Fibroblast of skin of scalp (primary cell): Measurements from ENCODE around the gene PHF19.

Experiments used
- DNase-seq: peaks from one replicate; pipeline ENCODE4 v3.0.0-alpha.2; 2013

The PHF19 gene

DNA sequence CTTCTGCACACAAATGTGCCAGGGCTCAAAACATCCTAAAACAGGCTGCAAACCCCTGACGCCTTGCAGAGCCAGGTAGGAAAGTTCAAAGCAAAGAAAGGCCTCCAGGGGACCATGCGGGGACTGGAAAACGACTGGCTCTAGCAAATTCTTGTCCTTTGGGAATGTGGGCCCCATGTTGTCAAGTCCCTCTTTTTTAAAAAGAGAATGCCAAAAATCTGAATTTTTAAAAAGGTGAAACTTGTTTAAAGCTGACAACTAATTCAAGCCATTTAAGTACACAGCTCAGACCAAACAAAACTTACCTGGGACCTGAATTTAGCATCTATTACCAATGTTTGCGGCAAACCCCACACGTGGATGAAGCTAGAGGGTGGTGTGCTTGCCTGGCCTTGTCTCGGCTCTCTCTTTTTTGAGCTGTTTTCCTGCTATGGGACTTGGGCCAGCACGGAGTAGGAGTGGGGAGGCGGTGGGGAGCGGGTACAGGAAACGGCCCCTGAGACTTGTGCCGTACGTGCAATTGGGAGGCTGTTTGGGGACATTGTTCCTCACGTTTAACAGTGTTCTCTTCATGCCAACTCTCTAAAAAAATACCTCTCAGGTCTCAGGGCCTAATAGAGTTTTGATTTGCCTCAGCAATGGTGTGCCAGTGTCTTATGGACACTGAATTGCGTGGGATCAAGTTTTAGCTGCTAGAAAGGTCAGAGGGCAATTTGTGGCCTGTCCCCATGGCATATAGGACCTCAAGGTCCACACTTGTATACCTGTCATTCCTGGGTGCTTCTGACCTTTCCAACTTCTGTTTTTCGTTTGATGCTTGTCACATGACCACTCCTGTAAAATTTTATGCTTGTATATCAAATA, 15.1 kb upstream of the PHF19 start:
- no peak for DNase-seq

DNA sequence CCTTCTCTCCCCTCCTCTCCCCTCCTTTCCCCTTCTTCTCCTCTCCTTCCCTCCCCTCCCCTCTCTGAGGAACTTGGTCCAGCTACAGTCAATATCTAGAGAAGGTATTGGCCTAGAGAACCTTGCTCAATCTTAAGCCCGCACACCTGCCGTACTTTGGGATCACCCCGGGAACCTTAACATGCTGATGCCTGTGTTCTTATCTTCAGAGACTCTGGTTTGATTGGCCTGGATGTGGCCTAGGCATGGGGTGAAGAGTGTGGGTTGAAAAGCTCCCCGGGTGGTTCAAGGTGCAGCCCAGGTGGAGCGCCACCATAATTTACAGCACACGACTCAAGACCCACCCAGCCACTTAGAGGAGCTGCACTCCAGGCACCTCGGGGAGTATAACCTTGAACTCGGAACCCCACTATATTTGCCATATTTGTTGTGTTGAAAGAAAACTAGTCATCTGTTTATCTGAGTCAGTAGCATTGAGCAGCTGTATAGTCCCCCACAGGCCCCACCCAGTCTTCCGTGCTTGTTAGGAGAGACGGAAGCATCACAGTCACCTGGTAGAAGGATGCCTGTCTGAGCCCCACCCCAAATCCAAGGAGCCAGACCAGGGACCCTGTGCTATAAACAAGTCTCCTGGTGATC, 14.4 kb upstream of the PHF19 start:
- no peak for DNase-seq

DNA sequence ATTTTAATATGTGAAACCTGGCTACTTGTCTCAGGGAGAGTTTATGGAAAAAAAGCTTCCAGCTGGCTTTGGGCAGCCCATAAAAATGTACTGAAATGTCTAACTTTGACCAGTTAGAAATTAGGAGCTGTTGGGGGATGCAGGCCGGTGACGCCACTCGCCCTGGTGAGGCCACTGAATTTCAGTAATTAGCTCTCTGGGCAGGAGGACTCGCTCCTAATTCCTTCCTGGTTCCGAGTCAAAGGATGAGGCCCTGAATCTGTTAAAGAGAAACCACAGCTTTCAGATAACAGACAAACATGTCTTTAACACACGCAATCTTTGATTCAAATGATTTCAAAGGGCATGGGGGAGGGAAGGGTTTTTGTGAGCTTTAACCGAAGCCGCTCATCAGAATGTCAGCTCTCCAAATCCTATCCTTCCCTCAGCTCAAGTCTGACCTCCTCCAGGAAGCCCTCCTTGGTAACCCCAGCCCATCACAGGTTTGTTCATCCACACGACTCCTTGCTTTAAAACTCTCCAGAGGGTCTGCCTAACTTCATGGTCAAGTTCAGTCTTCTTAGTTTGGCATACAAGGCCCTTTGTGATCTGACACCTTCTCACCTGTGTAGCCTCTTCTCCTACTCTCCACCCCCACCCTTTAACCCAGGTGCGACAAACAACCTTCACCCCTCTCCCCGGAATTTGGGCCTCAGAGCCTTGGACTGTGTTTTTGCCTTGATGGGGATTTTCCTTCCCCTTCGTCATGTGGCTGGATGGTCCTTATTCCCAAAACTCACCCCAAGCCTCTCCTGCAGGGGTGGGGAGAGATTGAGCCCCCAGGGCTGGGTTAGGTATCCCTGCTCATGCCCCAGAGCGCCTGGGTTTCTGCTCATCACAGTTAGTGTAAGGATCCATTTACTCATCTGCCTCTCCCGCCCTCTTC, 13.6 kb upstream of the PHF19 start:
- DNase-seq: no peak

DNA sequence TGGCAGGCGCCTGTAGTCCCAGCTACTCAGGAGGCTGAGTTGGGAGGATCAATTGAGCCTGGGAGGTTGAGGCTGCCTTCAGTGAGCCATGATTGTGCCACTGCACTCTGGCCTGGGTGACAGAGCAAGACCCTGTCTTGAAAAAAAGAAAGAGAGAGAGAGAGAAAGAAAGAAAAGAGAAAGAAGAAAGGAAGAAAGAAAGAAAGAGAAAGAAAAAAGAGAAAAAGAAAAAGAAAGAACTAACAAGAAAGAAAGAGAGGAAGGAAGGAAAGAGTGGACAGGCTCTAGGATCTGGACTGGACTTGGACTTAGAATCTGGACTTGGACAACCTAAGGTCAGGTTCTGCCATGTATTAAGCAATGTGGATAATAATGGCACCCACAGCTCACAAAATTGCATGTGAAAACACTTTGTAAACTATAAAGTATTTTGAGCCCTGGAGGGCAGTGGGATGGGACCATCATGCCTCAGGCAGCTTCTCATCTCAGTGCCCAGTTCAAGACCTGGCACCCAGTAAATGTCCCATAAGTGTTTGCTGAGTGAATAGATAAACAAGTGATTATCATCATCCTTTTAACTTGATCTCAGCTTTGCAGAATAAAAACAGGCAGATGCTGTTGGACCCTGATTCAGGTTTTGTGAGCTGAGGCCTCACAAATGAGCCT, 12.8 kb upstream of the PHF19 start:
- DNase-seq: no peak

DNA sequence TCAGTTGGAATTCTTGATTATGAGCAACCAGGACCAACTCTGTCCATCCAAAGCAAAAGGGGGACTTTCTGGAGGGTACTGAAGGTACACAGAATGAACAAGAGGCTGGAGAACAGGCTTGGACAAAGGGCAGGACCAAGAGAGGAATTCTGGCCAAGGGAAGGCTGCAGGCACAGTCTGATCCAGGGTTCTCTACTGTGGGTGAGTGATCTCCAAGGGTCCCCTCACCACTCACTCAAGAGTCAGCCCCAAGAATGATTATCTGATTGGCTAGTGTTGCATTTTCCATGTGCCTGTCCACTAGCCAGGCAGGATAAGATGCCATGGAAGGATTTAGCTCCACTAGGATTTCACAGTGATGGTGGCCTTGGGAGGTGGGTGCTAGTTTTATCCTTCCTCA, 11.6 kb upstream of the PHF19 start:
- no peak for DNase-seq

DNA sequence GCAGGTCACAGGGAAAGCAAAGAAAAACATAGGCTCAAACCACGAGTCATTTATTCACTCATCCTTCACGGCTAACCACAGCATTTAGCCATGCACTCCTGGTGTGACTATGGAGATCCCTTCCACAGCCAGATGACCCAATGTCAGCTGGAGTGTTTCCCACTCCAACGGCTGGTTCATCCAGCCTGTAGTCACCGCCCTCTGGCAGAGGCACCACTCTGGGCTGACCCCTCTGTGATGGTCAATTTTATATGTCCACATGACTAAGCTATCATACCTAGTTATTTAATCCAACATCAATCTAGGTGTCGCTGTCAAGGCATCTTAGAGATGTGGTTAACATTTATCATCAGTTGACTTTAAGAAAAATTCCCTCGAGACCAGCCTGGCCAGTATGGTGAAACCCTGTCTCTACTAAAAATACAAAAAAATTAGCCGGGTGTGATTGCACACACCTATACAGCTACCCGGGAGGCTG, 9.5 kb upstream of the PHF19 start:
- DNase-seq: peak; percentile 31

DNA sequence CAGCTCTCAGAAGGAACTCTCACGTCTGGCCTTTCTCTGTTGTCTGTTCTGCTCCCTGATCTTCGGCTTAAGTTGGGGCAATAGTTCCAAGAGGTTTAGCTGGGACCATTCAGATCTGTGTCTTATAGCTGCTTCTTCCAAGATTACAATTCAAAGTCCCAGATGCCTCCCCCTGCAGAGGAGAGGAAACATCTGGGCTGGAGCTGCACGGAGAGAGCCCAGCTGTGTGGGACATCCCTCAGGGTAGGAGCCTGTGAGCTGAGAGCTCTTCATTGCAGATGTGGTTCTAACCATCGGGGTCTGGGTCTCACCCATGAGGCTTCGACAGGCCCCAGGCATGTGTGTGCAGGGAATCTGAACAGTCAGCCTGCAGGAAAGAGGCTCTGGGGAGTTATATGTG, 9.0 kb upstream of the PHF19 start:
- DNase-seq: no peak

DNA sequence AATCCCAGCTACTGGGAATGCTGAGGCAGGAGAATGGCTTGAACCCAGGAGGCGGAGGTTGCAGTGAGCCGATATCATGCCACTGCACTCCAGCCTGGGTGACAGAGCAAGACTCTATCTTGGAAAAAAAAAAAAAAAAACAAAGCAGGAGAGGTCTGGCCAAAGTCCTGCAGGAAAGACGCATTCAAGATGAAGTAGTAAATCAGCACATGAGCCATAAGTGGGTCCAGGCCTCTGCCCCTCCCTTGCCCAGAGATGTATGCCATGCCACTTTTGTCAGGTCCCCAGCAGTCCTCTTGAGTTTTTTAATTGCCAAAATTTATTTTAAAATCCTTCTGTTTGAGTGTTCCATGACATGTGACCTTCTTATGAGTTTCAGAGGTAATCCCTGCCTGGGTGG, 8.5 kb upstream of the PHF19 start:
- no peak for DNase-seq

DNA sequence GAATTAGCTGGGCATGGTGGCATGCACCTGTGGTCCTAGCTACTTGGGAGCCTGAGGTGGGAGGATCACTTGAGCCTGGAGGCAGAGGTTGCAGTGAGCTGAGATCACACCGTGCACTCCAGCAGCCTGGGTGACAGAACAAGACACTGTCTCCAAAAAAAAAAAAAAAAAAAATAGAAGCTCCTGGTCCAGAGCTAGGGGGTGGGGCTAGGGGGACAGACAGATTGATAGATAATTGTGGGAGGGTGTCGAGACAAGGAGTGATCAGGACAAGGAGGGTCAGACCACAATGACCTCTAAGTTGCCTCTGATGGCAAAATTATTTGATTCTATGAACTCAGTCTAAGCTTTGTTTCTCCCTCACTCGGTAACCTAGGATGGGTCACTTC, 6.6 kb upstream of the PHF19 start:
- no peak for DNase-seq

DNA sequence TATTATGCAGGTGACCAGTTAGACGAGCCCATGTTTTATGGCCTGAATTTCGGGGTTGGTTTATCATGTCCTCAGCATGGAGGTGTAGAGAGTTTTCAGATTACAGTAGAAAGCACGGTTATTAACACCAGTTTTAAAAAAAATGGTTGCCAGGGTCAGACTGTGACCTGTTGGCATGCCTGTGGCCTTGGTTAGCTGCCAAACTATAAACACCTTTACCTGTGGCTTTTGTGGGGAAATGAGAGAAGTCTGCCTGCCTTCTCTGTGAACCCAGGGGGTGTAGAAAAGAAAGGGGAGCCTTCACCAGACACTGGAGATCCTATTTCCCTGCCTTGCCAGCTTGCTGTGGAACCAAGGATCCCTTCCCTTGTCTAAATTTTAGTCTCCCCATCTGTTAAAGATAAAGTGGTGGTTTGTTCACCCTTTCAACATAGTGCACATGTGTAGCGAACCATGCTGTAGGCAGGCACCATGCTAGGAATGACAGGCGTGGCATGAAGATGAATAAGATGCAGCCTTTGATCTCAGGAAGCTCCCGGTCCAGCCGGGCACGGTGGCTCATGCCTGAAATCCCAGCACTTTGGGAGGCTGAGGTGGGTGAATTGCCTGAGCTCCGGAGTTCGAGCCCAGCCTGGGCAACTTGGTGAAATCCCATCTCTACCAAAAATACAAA, 6.1 kb upstream of the PHF19 start:
- no peak for DNase-seq

DNA sequence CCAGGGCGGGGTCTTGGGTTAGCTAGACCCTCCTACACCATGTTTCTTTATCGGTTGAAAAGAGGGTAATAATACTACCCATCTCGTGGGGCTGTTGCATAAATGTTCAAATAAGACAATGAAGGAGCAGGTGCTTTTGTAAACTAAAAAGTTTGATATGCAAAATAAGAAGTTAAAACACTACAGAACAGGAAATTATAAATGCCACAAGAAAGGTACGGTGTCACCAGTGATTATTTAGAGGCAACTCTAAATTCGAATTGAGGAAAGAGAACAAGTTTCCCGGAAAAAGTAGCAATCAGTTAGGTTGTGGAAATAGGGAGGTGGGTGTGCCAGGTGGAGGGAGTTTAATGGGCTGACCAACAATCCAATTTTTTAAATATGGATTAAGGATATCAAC, 2.5 kb upstream of the PHF19 start:
- DNase-seq: no peak

DNA sequence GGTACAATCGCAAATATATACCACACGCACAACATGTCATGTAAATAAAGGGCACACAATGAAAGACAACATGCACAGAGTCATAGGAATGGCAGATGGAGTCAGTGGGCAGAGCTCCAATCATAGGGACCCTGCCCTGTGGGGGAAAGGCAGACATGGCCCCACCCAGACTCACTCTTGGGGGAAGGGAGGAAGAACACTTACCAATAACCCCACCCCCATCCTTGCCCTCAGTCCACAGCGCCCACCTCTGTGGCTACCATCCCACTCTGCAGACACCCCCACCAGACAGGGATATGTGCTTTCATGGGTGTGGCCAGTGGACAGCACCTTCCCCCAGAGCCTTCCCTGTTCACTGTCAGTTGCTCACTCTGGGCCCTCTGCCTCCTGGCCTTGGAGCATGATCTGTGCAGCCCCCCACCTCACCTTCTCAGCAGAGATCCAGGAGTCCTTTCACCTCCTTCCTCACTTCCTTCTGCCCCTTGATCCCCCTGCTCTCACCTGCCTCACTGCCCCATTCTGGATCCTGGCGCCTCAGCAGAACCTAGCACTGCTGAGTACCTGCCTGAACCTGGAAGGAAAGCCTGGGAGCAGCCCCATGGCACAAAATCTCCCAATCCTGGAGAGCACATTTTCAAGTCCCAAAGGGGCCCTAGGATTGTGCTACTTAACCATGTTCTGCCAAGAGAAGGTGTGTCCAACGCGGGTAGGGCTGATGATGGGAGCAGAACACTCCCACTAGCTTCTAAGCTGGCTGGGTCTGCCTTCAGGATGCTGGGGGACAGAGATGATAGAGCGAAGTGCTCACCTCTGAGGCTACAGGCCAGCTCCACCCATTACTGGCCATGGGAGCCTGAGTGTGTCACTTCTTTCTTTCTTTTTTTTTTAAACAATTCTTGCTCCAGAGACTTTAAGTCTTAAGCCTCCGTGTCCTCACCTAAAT, 1.5 kb upstream of the PHF19 start:
- DNase-seq: no peak

DNA sequence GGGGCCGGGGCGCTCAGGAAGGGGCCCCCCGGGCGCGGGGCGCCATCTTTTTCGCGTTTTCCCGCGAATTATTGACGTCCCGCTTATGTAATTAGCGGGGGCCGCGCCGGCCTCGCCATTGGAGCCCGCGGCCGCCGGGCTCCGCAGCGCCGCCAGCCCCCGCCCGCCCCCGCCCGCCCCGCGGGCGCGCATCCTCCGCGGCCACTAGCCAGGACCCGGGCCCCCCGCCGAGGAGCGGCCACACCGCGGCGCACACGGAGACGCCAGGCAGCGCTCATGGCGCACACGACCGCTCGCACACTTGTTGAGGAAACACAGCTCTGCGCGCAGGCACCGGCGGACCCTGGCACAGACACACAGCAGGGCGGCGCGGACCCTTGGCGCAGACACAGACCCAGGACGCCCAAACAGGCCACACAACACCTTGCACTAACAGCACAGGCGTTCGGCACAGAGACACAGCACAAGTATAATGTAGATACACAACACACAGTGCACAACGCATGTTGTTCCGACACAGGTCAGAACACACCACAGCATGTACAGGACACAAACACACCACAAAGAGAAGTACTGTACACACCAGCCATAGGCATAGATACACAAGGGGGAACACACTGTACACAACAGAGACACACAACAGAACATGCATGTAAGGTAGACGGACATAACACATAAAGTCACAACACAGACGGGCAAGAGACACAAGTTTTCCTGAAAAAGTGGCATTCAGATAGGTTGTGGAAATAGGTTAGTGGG, 467 bp upstream of the PHF19 start:
- DNase-seq: peak; percentile 65

DNA sequence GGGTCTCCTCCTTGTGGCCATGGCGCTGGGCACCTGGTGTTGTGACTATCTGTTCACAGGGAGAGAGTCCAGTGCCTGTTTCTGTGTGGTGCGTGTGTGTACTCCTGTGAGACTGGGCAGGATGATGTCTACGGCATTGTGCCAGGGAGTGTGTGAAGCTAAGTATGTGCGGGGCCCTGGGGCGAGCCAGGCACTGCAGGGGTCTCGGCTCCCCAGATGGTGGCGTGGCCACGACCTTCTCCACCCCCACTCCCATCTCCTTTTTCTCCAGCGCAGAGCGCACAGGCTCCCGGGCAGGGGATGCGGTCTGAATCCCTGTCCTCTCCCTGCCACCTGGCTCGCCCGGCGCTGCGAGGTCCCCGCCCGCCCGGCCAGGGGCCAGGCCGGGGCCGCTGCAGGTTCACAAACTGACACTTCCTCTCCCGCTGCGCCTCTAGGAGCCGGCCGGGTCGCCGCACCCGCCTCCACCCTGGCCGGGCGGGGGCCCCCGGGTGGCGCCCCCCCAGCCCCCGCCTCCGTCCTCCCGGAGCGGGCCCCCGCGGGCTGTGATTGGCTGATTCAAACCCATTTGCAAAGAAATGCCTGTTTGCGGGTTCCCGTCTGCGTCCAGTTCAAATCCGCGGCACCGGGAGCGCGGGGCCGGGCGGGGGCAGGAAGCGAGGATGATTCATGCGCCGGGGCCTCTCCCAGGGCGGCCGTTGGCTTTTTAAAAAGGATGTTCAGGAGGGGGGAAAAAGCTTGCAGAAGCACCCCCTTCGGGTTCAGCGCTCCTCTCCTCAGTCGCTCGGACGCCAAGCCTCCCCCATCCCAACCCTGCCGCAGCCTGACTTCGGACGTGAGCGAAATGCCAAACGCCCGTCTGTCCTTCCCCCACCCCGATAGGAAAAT, 790 bp downstream of the PHF19 start:
- peak; percentile 90 for DNase-seq

DNA sequence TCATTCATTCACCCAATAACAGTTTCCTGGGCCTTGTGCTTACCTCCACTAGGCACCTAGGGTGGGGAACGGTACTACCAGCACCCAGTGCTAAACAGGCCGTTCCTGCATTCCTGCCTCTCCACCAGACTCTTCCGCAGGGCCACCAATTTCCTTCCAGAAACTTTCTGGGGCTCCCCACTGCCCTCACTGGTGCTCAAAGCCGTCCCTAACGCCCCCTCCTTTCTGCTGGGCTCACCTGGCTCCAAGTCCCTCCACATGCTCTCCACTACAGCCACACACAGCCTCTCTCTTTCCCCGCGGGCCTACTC, 1.4 kb downstream of the PHF19 start:
- no peak for DNase-seq

DNA sequence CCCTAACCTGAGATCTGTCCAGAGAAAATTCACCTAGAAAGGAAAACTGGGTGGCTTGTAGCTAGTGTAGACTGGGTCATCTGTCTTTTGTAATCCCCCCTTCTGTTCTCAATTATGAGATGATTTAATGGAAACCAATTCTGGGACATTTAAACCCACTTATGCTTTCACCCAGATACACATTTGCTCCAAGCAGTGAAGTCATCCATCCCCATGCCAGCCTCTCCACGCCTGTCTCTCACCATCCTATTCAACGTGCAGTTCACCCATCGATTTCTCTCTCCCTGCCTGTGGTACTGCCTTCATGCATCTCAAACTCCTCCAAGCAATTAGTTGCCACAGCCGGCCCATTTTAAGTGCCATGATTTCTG, 1.8 kb downstream of the PHF19 start:
- no peak for DNase-seq

DNA sequence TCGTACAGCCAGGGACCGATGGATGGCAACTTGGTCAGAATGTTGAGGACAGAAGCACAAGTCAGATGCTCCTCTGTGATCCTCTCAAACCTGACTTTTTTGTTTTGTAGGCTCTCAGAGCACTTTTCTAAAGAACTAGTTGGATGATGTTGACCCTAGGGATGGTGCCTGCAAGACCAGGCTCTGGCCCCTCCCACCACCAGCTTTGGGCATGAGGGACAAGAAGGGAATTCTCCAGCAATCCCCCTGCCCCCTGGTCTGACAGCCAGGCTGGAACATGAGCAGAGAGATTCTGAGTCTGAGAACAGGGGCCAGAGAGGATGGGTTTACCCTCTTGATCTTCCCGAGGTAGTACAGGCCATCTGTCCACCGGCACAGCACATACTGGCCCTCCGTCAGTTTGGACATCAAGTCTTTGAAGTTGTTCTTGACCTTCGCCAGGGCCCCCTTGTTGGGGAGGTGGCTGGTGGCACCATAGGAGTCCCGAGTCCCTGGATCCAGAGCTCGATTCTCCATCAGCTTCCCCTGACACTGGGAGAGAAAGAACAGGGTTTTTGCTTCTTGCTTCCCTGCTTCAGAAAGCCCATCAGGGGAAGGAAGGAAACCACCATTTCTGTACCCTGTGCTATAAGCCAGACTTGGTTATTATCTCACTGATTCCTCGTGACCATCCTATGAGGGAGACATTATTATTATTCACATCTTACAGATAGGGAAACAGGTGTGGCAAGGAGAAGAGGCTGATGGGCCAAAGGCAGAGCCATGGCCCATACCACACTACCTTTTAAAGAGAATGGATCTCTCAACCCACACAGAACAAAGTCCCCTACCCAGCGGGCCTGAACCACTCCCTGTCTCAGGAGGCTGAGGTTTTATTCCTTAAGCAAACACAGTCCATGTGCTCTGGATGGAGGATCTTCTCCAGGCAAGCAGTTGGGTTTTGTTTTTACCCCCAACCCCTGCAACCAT, 2.5 kb downstream of the PHF19 start:
- DNase-seq: no peak

DNA sequence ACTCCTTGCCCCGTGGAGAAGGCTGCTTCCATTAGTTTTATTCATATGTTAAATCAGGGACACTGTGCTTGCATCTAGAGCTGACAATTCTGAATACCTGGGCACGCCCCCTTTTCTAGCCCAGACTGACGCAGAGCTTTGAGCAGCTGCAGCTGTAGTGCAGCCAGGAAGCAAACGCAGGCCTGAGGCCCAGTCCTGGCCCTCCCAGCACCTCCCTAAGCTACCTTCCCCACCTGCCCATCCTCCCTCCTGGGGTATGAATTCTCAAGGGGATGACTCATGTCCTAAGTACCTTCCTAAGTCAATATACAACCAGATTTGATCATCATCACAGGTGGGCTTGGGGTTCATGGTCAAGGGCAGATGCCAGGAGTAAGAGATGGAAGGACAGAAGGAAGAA, 3.5 kb downstream of the PHF19 start:
- no peak for DNase-seq
